GM23248 (cell line): ENCODE results near the gene KCNH2.

Experiments used
- EZH2 ChIP-seq: fragments of 200-600 bp; sonication (generic); IDR thresholded peaks from 2 replicates; pipeline ENCODE4 v1.6.1; 2018; ENCODE audit warnings: antibody characterized with exemption, mild to moderate bottlenecking; ENCODE audit not compliant: insufficient read depth, poor library complexity, severe bottlenecking
- EZH2phosphoT487 ChIP-seq: fragments of 200-600 bp; sonication (generic); IDR thresholded peaks from 2 replicates; pipeline ENCODE4 v1.6.1; 2018; ENCODE audit warnings: antibody characterized with exemption, moderate library complexity, mild to moderate bottlenecking, low read depth; ENCODE audit not compliant: insufficient read depth

DNA sequence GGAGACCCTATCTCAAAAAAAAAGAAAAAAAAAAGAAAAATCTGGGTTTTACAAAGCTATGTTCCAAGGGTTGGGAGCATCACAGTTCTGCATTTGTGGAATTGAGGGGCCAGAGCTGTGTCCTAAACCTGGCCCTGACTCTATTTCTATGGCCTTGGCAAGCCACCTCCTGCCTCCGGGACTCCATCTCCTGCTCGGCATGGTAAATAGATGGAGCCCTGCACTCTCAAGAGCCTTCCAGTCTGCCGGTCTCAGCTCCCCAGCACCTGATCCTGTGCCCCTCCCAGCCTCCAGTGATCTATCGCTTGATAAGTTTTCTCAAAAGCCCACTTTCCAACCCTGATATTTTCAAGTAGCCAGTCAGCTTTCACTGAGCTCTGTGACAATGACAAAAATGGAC lies 43.0 kb downstream of the KCNH2 start:
- TF ChIP-seq EZH2 (no peak), EZH2phosphoT487 (no peak)
